GM04503 (cell line): ENCODE measurements around the gene DTD1.
"Not testable (repeated sequence)": the region's sequence is repeated elsewhere in the genome, so short reads cannot be mapped to it uniquely, and the experiment has no call there.

Experiments
- DNase-seq: peaks from one replicate; pipeline ENCODE4 v3.0.0-alpha.2; 2012; ENCODE audit warnings: low read depth

The DTD1 gene

GRCh38 chr20:18743665-18744440 lies 156.0 kb downstream of the DTD1 start:
- DNase-seq: no peak

- no peak for DNase-seq
Measured at GRCh38 chr20:18747090-18747489, 159.2 kb downstream of the DTD1 start.

GRCh38 chr20:18748987-18749386 lies 161.1 kb downstream of the DTD1 start:
- DNase-seq: no peak

- DNase-seq: no peak
Measured at GRCh38 chr20:18749528-18749927, 161.7 kb downstream of the DTD1 start.

- DNase-seq: no peak
Measured at GRCh38 chr20:18750735-18751134, 162.9 kb downstream of the DTD1 start.

- DNase-seq: no peak
Measured at GRCh38 chr20:18754030-18754652, 166.3 kb downstream of the DTD1 start.

GRCh38 chr20:18754653-18755045 lies 166.8 kb downstream of the DTD1 start:
- no peak for DNase-seq

GRCh38 chr20:18760852-18761251 lies 173.0 kb downstream of the DTD1 start:
- DNase-seq: not testable (repeated sequence)

GRCh38 chr20:18767676-18768075 lies 179.8 kb downstream of the DTD1 start:
- no peak for DNase-seq

- no peak for DNase-seq
Measured at GRCh38 chr20:18773566-18773965, 185.7 kb downstream of the DTD1 start.

GRCh38 chr20:18774207-18774606 lies 186.4 kb downstream of the DTD1 start:
- DNase-seq: no peak

- no peak for DNase-seq
Measured at GRCh38 chr20:18775633-18776032, 187.8 kb downstream of the DTD1 start.

- DNase-seq: no peak
Measured at GRCh38 chr20:18778690-18779392, 191.0 kb downstream of the DTD1 start.

GRCh38 chr20:18780385-18781130 lies 192.7 kb downstream of the DTD1 start:
- no peak for DNase-seq

GRCh38 chr20:18781509-18781908 lies 193.7 kb downstream of the DTD1 start:
- no peak for DNase-seq

GRCh38 chr20:18783385-18783959 lies 195.6 kb downstream of the DTD1 start:
- no peak for DNase-seq

GRCh38 chr20:18787046-18787445 lies 199.2 kb downstream of the DTD1 start:
- DNase-seq: not testable (repeated sequence)

- no peak for DNase-seq
Measured at GRCh38 chr20:18788021-18788420, 200.2 kb downstream of the DTD1 start.

GRCh38 chr20:18790787-18791186 lies 202.9 kb downstream of the DTD1 start:
- no peak for DNase-seq

GRCh38 chr20:18793625-18794427 lies 206.0 kb downstream of the DTD1 start:
- peak; percentile 55 for DNase-seq

- no peak for DNase-seq
Measured at GRCh38 chr20:18794428-18794787, 206.6 kb downstream of the DTD1 start.
